Retinal pigment epithelial cell (primary cell): ENCODE results near the gene GUCA1A.
"Not testable (repeated sequence)": the region's sequence is repeated elsewhere in the genome, so short reads cannot be mapped to it uniquely, and the experiment has no call there.

Experiments used
- DNase-seq: peaks from one replicate; pipeline ENCODE4 v3.0.0-alpha.2; 2010; ENCODE audit warnings: low read depth
- H3K4me3 ChIP-seq: 2 replicates; pipeline ENCODE4 v1.5.1; 2011; ENCODE audit warnings: mild to moderate bottlenecking, low read length, control low read depth, moderate library complexity
- CTCF ChIP-seq: conservative IDR thresholded peaks from 2 replicates; pipeline ENCODE4 v1.5.1; 2011; ENCODE audit warnings: low read depth, low read length, control low read depth, inconsistent platforms

GUCA1A gene

GRCh38 chr6:42211726-42212125 is 38.6 kb downstream of the GUCA1A start:
- DNase-seq, result no peak
- no peak for TF ChIP-seq CTCF
- H3K4me3 ChIP-seq, result no peak overlapping the region

- no peak for TF ChIP-seq CTCF
- DNase-seq, result no peak
- no peak overlapping the region for H3K4me3 ChIP-seq
Observed at GRCh38 chr6:42212442-42212841, 39.3 kb downstream of the GUCA1A start.

GRCh38 chr6:42216495-42216894 is 43.3 kb downstream of the GUCA1A start:
- H3K4me3 ChIP-seq, result peak overlapping the region; percentile 89
- not testable (repeated sequence) for DNase-seq

- TF ChIP-seq CTCF, result no peak
- peak overlapping the region; percentile 89 for H3K4me3 ChIP-seq
- DNase-seq, result no peak
Observed at GRCh38 chr6:42217157-42217518, 44.0 kb downstream of the GUCA1A start.

GRCh38 chr6:42217519-42218367 is 44.6 kb downstream of the GUCA1A start, which contains the start of gene MRPS10:
TSS of gene MRPS10 (minus strand) at chr6:42217861. CDS start at chr6:42217849, 12 bp downstream.
- TF ChIP-seq CTCF, result no peak
- DNase-seq, result peak; percentile 82
- H3K4me3 ChIP-seq, result peak within 1 kb of the TSS; percentile 89

- no peak for DNase-seq
- H3K4me3 ChIP-seq, result no peak overlapping the region
- TF ChIP-seq CTCF, result no peak
Observed at GRCh38 chr6:42220807-42221206, 47.6 kb downstream of the GUCA1A start.

GRCh38 chr6:42221546-42221945 is 48.4 kb downstream of the GUCA1A start:
- H3K4me3 ChIP-seq, result no peak overlapping the region
- DNase-seq, result no peak
- no peak for TF ChIP-seq CTCF

- TF ChIP-seq CTCF, result no peak
- no peak overlapping the region for H3K4me3 ChIP-seq
- no peak for DNase-seq
Observed at GRCh38 chr6:42222448-42222847, 49.3 kb downstream of the GUCA1A start.
